Neural progenitor cell (in vitro differentiated cells): ENCODE measurements around the gene ARHGAP26.

Source experiments
- CTCF ChIP-seq: fragments of 200-600 bp; sonication (generic); IDR thresholded peaks from 2 replicates; pipeline ENCODE4 v1.5.1; 2017; ENCODE audit warnings: antibody characterized with exemption, mild to moderate bottlenecking
- EZH2 ChIP-seq: fragments of 200-600 bp; sonication (generic); IDR thresholded peaks from 2 replicates; pipeline ENCODE4 v1.6.1; 2017; ENCODE audit warnings: antibody characterized with exemption, mild to moderate bottlenecking, moderate library complexity
- EZH2phosphoT487 ChIP-seq: fragments of 200-600 bp; sonication (generic); IDR thresholded peaks from 2 replicates; pipeline ENCODE4 v1.6.1; 2017; ENCODE audit warnings: antibody characterized with exemption

- TF ChIP-seq CTCF (no peak), EZH2phosphoT487 (no peak), EZH2 (no peak)
Measured at GRCh38 chr5:142740474-142741242, 29.5 kb upstream of the ARHGAP26 start.
